ENCODE data around the gene KAZN. TPM values are rescaled to one million over a fixed set of nuclear protein-coding genes. Genes with fewer than 3 reads are reported as not detected.

KAZN gene
- total RNA-seq, 1 donor from 2014 or later, result 7.9 TPM

- Mint-ChIP-seq H3K4me1 (ENCODE audit: low read depth, unreplicated experiment) (peaks cover 19% of the 10 kb centered on the region), H3K9me3 (ENCODE audit: unreplicated experiment) (peaks cover 7% of the 10 kb centered on the region)
Observed at GRCh38 chr1:15159166-15159555, 560.7 kb downstream of the KAZN start.

GRCh38 chr1:15160626-15161025, 562.1 kb downstream of the KAZN start:
- no peak overlapping the region for H3K4me3 Mint-ChIP-seq (ENCODE audit: unreplicated experiment)
- no peak overlapping the region for H3K27ac Mint-ChIP-seq (ENCODE audit: unreplicated experiment)
- peaks cover 13% of the 10 kb centered on the region for H3K4me1 Mint-ChIP-seq (ENCODE audit: low read depth, unreplicated experiment)
- TF ChIP-seq CTCF (IDR thresholded peaks at IDR 0.05; ENCODE audit: partially characterized antibody, unreplicated experiment), result no peak
- peaks cover 2% of the 10 kb centered on the region for H3K9me3 Mint-ChIP-seq (ENCODE audit: unreplicated experiment)
- H3K27me3 Mint-ChIP-seq (ENCODE audit: unreplicated experiment), result peaks cover 3% of the 10 kb centered on the region
- H3K36me3 Mint-ChIP-seq (ENCODE audit: unreplicated experiment), result no peaks in the 10 kb centered on the region
- DNase-seq, result no peak

More at GRCh38 chr1:15159166-15159555, 560.7 kb downstream of the KAZN start:
- DNase-seq, result no peak
- TF ChIP-seq CTCF (IDR thresholded peaks at IDR 0.05; ENCODE audit: partially characterized antibody, unreplicated experiment), result no peak
- H3K27ac Mint-ChIP-seq (ENCODE audit: unreplicated experiment), result no peak overlapping the region
- H3K27me3 Mint-ChIP-seq (ENCODE audit: unreplicated experiment), result peaks cover 10% of the 10 kb centered on the region
- H3K36me3 Mint-ChIP-seq (ENCODE audit: unreplicated experiment), result no peaks in the 10 kb centered on the region
- H3K4me3 Mint-ChIP-seq (ENCODE audit: unreplicated experiment), result no peak overlapping the region

- Mint-ChIP-seq H3K4me1 (ENCODE audit: low read depth, unreplicated experiment) (no peaks in the 10 kb centered on the region), H3K27me3 (ENCODE audit: unreplicated experiment) (peaks cover 2% of the 10 kb centered on the region), H3K4me3 (ENCODE audit: unreplicated experiment) (no peak overlapping the region), H3K9me3 (ENCODE audit: unreplicated experiment) (no peaks in the 10 kb centered on the region), H3K36me3 (ENCODE audit: unreplicated experiment) (no peaks in the 10 kb centered on the region), H3K27ac (ENCODE audit: unreplicated experiment) (no peak overlapping the region)
- TF ChIP-seq CTCF (IDR thresholded peaks at IDR 0.05; ENCODE audit: partially characterized antibody, unreplicated experiment), result no peak
- DNase-seq, result no peak
Observed at GRCh38 chr1:15167386-15167785, 568.9 kb downstream of the KAZN start.
